Measurements from ENCODE around the gene RPS3.
A peak's percentile ranks its signal among the peaks of the same experiment; 100 is the strongest.
"Not testable (repeated sequence)": the region's sequence is repeated elsewhere in the genome, so short reads cannot be mapped to it uniquely, and the experiment has no call there.

The RPS3 gene

GRCh38 chr11:75406338-75406777, 7.0 kb downstream of the RPS3 start:
- no peak overlapping the region for H3K4me3 ChIP-seq (ENCODE audit: low read length)
- DNase-seq (ENCODE audit: low read depth, low spot score), result no peak

- no peak overlapping the region for H3K4me3 ChIP-seq (ENCODE audit: low read length)
- DNase-seq (ENCODE audit: low read depth, low spot score), result no peak
These were observed 9.6 kb downstream of the RPS3 start for GRCh38 chr11:75408957-75409219.

- not testable (repeated sequence) for H3K4me3 ChIP-seq (ENCODE audit: low read length); DNase-seq (ENCODE audit: low read depth, low spot score)
These were observed 10.7 kb downstream of the RPS3 start for GRCh38 chr11:75409971-75410370.

GRCh38 chr11:75413146-75413545, 13.8 kb downstream of the RPS3 start:
- H3K4me3 ChIP-seq (ENCODE audit: low read length); DNase-seq (ENCODE audit: low read depth, low spot score): not testable (repeated sequence)

GRCh38 chr11:75413864-75414263, 14.5 kb downstream of the RPS3 start:
- no peak overlapping the region for H3K4me3 ChIP-seq (ENCODE audit: low read length)
- DNase-seq (ENCODE audit: low read depth, low spot score), result no peak

GRCh38 chr11:75420224-75421034, 21.1 kb downstream of the RPS3 start:
- H3K4me3 ChIP-seq (ENCODE audit: low read length), result no peak overlapping the region
- DNase-seq (ENCODE audit: low read depth, low spot score), result no peak

GRCh38 chr11:75421035-75421602, 21.8 kb downstream of the RPS3 start:
- DNase-seq (ENCODE audit: low read depth, low spot score), result no peak
- H3K4me3 ChIP-seq (ENCODE audit: low read length), result no peak overlapping the region

GRCh38 chr11:75421902-75422247, 22.6 kb downstream of the RPS3 start:
- DNase-seq (ENCODE audit: low read depth, low spot score), result no peak
- no peak overlapping the region for H3K4me3 ChIP-seq (ENCODE audit: low read length)

- no peak overlapping the region for H3K4me3 ChIP-seq (ENCODE audit: low read length)
- DNase-seq (ENCODE audit: low read depth, low spot score), result no peak
These were observed 23.2 kb downstream of the RPS3 start for GRCh38 chr11:75422248-75423231.

- no peak overlapping the region for H3K4me3 ChIP-seq (ENCODE audit: low read length)
- DNase-seq (ENCODE audit: low read depth, low spot score), result no peak
These were observed 24.4 kb downstream of the RPS3 start for GRCh38 chr11:75423721-75424120.

GRCh38 chr11:75424396-75424795, 25.1 kb downstream of the RPS3 start:
- H3K4me3 ChIP-seq (ENCODE audit: low read length), result no peak overlapping the region
- no peak for DNase-seq (ENCODE audit: low read depth, low spot score)

- DNase-seq (ENCODE audit: low read depth, low spot score), result no peak
- H3K4me3 ChIP-seq (ENCODE audit: low read length), result no peak overlapping the region
These were observed 26.1 kb downstream of the RPS3 start for GRCh38 chr11:75425422-75425821.

GRCh38 chr11:75426720-75427086, 27.4 kb downstream of the RPS3 start:
- no peak overlapping the region for H3K4me3 ChIP-seq (ENCODE audit: low read length)
- DNase-seq (ENCODE audit: low read depth, low spot score), result no peak

GRCh38 chr11:75427181-75427580, 27.9 kb downstream of the RPS3 start:
- H3K4me3 ChIP-seq (ENCODE audit: low read length), result no peak overlapping the region
- no peak for DNase-seq (ENCODE audit: low read depth, low spot score)

- no peak overlapping the region for H3K4me3 ChIP-seq (ENCODE audit: low read length)
- DNase-seq (ENCODE audit: low read depth, low spot score), result no peak
These were observed 29.0 kb downstream of the RPS3 start for GRCh38 chr11:75428281-75428724.

GRCh38 chr11:75428989-75429640, 29.8 kb downstream of the RPS3 start:
- H3K4me3 ChIP-seq (ENCODE audit: low read length), result no peak overlapping the region
- DNase-seq (ENCODE audit: low read depth, low spot score), result no peak

GRCh38 chr11:75429641-75429901, 30.3 kb downstream of the RPS3 start:
- DNase-seq (ENCODE audit: low read depth, low spot score), result no peak
- no peak overlapping the region for H3K4me3 ChIP-seq (ENCODE audit: low read length)

GRCh38 chr11:75429902-75430713, 30.8 kb downstream of the RPS3 start:
- H3K4me3 ChIP-seq (ENCODE audit: low read length), result peak overlapping the region; percentile 51
- DNase-seq (ENCODE audit: low read depth, low spot score), result peak; percentile 46
